Ishikawa (cell line): ENCODE measurements around the gene DELE1.

Source experiments
- EP300 ChIP-seq: IDR thresholded peaks from 2 replicates; pipeline ENCODE4 v1.6.1; 2012; ENCODE audit warnings: borderline replicate concordance
- RAD21 ChIP-seq: IDR thresholded peaks from 2 replicates; pipeline ENCODE4 v1.6.1; 2012; ENCODE audit warnings: low read depth
- TAF1 ChIP-seq: IDR thresholded peaks from 2 replicates; pipeline ENCODE4 v1.6.1; 2012; ENCODE audit warnings: low read depth, mild to moderate bottlenecking
- TCF12 ChIP-seq: IDR thresholded peaks from 2 replicates; pipeline ENCODE4 v1.6.1; 2012; ENCODE audit warnings: low read depth

- TF ChIP-seq EP300 (no peak), TAF1 (no peak), TCF12 (no peak), RAD21 (no peak)
Observed at GRCh38 chr5:141931694-141932093, 8.0 kb downstream of the DELE1 start.
